Pancreas (tissue), 10 donors: Measurements from ENCODE around the gene MTMR8. TPM values are rescaled to one million over a fixed set of nuclear protein-coding genes. Genes with fewer than 3 reads are reported as not detected.

ENCODE experiments used
- ATAC-seq, 4 donors: fragments of 200-7000 bp; cut with Tn5 transposase; one replicate each; pipeline versions ENCODE4 v1.8.0 to v1.9.1; 2020; ENCODE audit warnings: mild to moderate bottlenecking in 4 of 4, moderate library complexity in 4 of 4
- DNase-seq, 6 donors: peaks; one replicate each; pipeline ENCODE4 v3.0.0-alpha.2; 2020
- FAIRE-seq: peaks from 2 replicates; lab custom pipeline; 2012; peaks lifted over from hg19 to GRCh38; lab: Jason Lieb, UNC
- H3K27ac ChIP-seq, 4 donors: fragments of 200-600 bp; sonication (generic); 1 replicate in 3 of 4; 2 replicates in 1 of 4; pipeline versions ENCODE4 v1.5.0 to v1.8.0; 2020
- H3K27me3 ChIP-seq, 4 donors: fragments of 200-600 bp; one replicate each; pipeline ENCODE4 v1.8.0; 2021
- H3K36me3 ChIP-seq, 3 donors: fragments of 200-600 bp; sonication (generic) in 1 of 3; one replicate each; pipeline versions ENCODE4 v1.5.0 to v1.8.0; 2020 to 2021
- H3K4me1 ChIP-seq, 3 donors: fragments of 200-600 bp; one replicate each; pipeline ENCODE4 v1.8.0; 2021
- H3K4me3 ChIP-seq, 4 donors: fragments of 200-600 bp; sonication (generic) in 2 of 4; one replicate each; pipeline versions ENCODE4 v1.5.0 to v1.8.0; 2020 to 2021
- H3K9me3 ChIP-seq, 4 donors: fragments of 200-600 bp; one replicate each; pipeline ENCODE4 v1.8.0; 2021
- WGBS, 2 donors: extraction: QIAGEN DNeasy Blood & Tissue Kit; methylation state at CpG; one replicate each; pipeline ENCODE4 v1.1.7; 2013; 5-methylcytosine and 5-hydroxymethylcytosine counted together
- intact Hi-C, 3 donors: fragments of 100-400 bp; cut with DNase I; formaldehyde crosslinking; loops; one replicate each; pipeline versions ENCODE4 v1.11.1 to v1.14.2; 2022
- polyA plus RNA-seq, 2 donors: library from polyadenylated mRNA; stranded (reverse); fragments of 200-250 nt; gene quantifications; one replicate each; pipeline ENCODE4 v1.2.3, GENCODE V29; 2013
- total RNA-seq, 6 donors: library from RNA; stranded (reverse); fragmentation: NEBNext Ultra II Directional in 4 of 6; extraction: Animal tissue kit (Norgen Biotek cat#: 25700) in 4 of 6; gene quantifications; one replicate each; pipeline versions ENCODE4 v1.2.1 to v1.2.4, GENCODE V29; 2021 to 2023
- TF ChIP-seq, protein P1 (sequence below), 4 donors: fragments of 200-600 bp; sonication (generic) in 3 of 4; IDR thresholded peaks; one replicate each; pipeline versions ENCODE4 v1.5.0 to v1.8.0; 2021; ENCODE audit warnings: antibody characterized with exemption in 4 of 4
- donor health status: healthy with polysubstance abuse.
- donor health status: DM: no; HTN: no; CAD: no; lungs with moderate emphysema.
- donor health status: DM: no; HTN: no; CAD: no.
- donor health status: control.
- donor health status: control.
- donor health status: Bipolar disorder and iron deficiency.
- donor health status: DM: yes; HTN: yes; CAD: no.
- donor health status: DM: no; HTN: no; CAD: no.
- donor health status: DM: no; HTN: no; CAD: no.
- donor health status: DM: yes; HTN: yes; CAD: no.

Gene MTMR8
- total and polyA plus RNA-seq, 8 donors = 0.35 to 1.7 (median 1.2) TPM

DNA sequence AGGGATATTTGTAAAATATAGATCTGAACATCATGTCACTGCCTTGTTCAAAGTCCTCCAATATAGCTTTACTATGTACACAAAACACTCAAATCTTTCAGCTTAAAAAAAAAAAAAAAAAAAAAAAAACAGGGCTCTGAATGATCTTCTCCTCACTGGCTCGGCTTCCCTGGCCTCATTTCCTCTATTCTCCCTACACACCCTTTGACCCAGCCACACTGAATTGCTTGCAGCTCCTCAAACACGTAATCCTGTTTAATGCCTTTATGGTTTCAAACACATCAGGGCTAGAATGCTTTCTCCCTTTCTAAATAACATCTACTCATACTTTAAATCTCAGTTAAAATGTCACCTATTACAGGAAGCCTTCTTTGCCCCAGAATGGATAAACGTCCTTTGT is 60.8 kb downstream of the MTMR8 start:
- ATAC-seq (no peak), DNase-seq (no peak), FAIRE-seq (peak; percentile 5)
- Histone ChIP-seq H3K9me3 (no peaks in the 10 kb centered on the region), H3K4me1 (no peaks in the 10 kb centered on the region), H3K27me3 (no peaks in the 10 kb centered on the region), H3K27ac (no peak overlapping the region), H3K36me3 (no peaks in the 10 kb centered on the region), H3K4me3 (no peak overlapping the region)
- intact Hi-C loops = no loop called here
- WGBS, 2 donors = 51 to 81% methylated on average over 3 of the region's 3 CpGs
- TF ChIP-seq, protein P1, sequence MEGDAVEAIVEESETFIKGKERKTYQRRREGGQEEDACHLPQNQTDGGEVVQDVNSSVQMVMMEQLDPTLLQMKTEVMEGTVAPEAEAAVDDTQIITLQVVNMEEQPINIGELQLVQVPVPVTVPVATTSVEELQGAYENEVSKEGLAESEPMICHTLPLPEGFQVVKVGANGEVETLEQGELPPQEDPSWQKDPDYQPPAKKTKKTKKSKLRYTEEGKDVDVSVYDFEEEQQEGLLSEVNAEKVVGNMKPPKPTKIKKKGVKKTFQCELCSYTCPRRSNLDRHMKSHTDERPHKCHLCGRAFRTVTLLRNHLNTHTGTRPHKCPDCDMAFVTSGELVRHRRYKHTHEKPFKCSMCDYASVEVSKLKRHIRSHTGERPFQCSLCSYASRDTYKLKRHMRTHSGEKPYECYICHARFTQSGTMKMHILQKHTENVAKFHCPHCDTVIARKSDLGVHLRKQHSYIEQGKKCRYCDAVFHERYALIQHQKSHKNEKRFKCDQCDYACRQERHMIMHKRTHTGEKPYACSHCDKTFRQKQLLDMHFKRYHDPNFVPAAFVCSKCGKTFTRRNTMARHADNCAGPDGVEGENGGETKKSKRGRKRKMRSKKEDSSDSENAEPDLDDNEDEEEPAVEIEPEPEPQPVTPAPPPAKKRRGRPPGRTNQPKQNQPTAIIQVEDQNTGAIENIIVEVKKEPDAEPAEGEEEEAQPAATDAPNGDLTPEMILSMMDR (IDR thresholded peaks at IDR 0.05) = no peak

DNA sequence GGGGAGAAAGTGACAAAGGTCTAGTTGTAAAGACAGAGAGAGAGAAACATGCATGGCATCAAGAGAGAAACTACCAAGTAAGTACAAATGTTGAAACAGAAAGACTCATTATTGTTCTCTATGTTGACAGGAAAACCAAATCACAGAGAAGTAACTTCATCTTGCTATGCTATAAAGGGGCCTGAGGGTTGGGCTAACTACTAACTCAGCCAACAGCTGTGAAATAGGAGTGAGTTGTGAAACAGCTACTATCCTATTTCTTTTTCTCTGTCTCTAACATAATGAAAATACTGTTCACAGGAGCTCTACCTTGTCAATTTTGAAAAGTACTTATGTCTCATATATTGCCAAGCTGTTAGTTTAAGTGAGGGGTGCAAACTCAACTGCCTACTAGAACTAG is 65.0 kb downstream of the MTMR8 start:
- TF ChIP-seq, protein P1 (IDR thresholded peaks at IDR 0.05) = no peak

DNA sequence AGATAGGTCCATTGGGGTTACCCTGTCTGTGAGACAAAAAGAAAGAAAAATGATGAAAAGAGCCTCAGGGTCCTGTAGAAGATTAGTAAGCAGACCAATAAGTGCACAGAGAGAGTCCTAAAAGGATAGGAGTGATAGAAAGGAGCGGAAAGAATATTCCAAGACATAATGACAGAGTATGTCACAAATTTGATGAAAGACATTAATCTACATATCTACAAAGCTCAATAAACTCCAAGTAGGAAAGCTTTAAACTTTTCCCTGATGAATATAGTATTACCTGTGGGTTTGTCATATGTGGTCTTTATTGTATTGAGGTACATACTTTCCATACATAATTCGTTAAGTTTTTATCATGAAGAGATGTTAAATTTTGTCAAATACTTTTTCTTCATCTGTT is 73.7 kb downstream of the MTMR8 start:
- TF ChIP-seq, protein P1 (IDR thresholded peaks at IDR 0.05) = no peak
- no peak for ATAC-seq
- 80 to 97% methylated on average over 2 of the region's 2 CpGs for WGBS, 2 donors

More for the DNA sequence above, 65.0 kb downstream of the MTMR8 start:
- DNase-seq = no peak
- intact Hi-C loops = no loop called here
- no peaks in the 10 kb centered on the region for H3K4me1 ChIP-seq
- no peak for FAIRE-seq
- peaks cover 0 to 4% (median 0%) of the 10 kb centered on the region in 4 donors for H3K9me3 ChIP-seq
- no peak for ATAC-seq
- H3K27ac ChIP-seq = no peak overlapping the region
- no peaks in the 10 kb centered on the region for H3K27me3 ChIP-seq
- no peaks in the 10 kb centered on the region for H3K36me3 ChIP-seq
- no peak overlapping the region for H3K4me3 ChIP-seq

DNA sequence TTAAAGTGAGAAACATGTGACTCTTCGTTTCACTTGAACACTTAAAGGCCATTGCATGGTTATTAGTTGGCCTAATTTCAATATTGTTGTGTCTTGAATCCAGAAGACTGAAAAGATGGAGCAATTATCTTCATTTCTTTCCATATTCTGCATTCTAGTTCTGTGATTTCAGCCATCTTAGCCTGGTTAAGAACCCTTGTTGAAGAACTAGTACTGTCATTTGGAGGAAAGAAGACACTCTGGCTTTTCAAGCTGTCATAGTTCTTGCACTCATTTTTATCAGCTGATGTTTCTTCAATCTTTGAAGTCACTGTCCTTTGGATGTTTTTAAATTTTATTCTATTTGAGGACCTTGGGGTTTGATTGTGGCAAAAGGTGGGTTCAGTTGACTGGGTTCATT is 81.6 kb downstream of the MTMR8 start:
- ATAC-seq = no peak
- H3K27ac ChIP-seq = no peak overlapping the region

More for the DNA sequence above, 73.7 kb downstream of the MTMR8 start:
- Histone ChIP-seq H3K9me3 (peaks cover 0 to 8% (median 0%) of the 10 kb centered on the region in 4 donors), H3K4me1 (no peaks in the 10 kb centered on the region), H3K36me3 (no peaks in the 10 kb centered on the region), H3K27ac (no peak overlapping the region), H3K4me3 (no peak overlapping the region), H3K27me3 (no peaks in the 10 kb centered on the region)
- FAIRE-seq = no peak
- DNase-seq = no peak
- intact Hi-C loops = no loop called here

DNA sequence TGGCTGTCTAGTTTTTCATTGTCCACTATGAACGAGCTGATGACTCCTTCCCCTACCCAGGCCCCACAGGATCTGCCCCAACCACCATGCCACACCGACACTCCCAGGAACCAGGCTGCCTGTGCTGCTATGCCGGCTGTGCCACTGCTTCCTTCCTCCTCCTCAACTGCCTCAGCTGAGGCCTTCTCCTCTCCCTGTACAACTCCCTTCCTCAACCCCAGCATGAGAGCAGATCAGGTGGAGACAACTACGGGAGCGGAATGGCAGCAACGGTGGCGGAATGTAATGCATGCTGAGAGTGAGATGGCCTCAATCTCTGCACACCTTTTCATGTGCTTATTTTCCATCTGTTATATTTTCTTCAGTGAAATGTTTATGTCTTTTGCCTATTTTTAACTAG is 88.5 kb downstream of the MTMR8 start:
- Histone ChIP-seq H3K36me3 (no peaks in the 10 kb centered on the region), H3K27ac (no peak overlapping the region), H3K9me3 (no peaks in the 10 kb centered on the region), H3K4me1 (no peaks in the 10 kb centered on the region), H3K4me3 (no peak overlapping the region), H3K27me3 (no peaks in the 10 kb centered on the region)
- intact Hi-C loops = no loop called here
- no peak for ATAC-seq
- WGBS, 2 donors = 84 to 91% methylated on average over 7 of the region's 7 CpGs
- DNase-seq = no peak
- TF ChIP-seq, protein P1 (IDR thresholded peaks at IDR 0.05) = no peak
- no peak for FAIRE-seq

More for the DNA sequence above, 81.6 kb downstream of the MTMR8 start:
- Histone ChIP-seq H3K27me3 (no peaks in the 10 kb centered on the region), H3K4me3 (no peak overlapping the region), H3K9me3 (no peaks in the 10 kb centered on the region), H3K4me1 (no peaks in the 10 kb centered on the region), H3K36me3 (no peaks in the 10 kb centered on the region)
- no peak for DNase-seq
- no peak for FAIRE-seq
- intact Hi-C loops = no loop called here
- WGBS, 2 donors = 50 to 81% methylated on average over 1 of the region's 1 CpG
- TF ChIP-seq, protein P1 (IDR thresholded peaks at IDR 0.05) = no peak
